Pancreas (tissue), 10 donors: ENCODE data around the gene IRF7. TPM values are rescaled to one million over a fixed set of nuclear protein-coding genes. Genes with fewer than 3 reads are reported as not detected.

Source experiments
- ATAC-seq, 4 donors: fragments of 200-7000 bp; cut with Tn5 transposase; one replicate each; pipeline versions ENCODE4 v1.8.0 to v1.9.1; 2020; ENCODE audit warnings: mild to moderate bottlenecking in 4 of 4, moderate library complexity in 4 of 4
- DNase-seq, 6 donors: peaks; one replicate each; pipeline ENCODE4 v3.0.0-alpha.2; 2020
- FAIRE-seq: peaks from 2 replicates; lab custom pipeline; 2012; peaks lifted over from hg19 to GRCh38; lab: Jason Lieb, UNC
- H3K27ac ChIP-seq, 4 donors: fragments of 200-600 bp; sonication (generic); 1 replicate in 3 of 4; 2 replicates in 1 of 4; pipeline versions ENCODE4 v1.5.0 to v1.8.0; 2020
- H3K27me3 ChIP-seq, 4 donors: fragments of 200-600 bp; one replicate each; pipeline ENCODE4 v1.8.0; 2021
- H3K36me3 ChIP-seq, 3 donors: fragments of 200-600 bp; sonication (generic) in 1 of 3; one replicate each; pipeline versions ENCODE4 v1.5.0 to v1.8.0; 2020 to 2021
- H3K4me1 ChIP-seq, 3 donors: fragments of 200-600 bp; one replicate each; pipeline ENCODE4 v1.8.0; 2021
- H3K4me3 ChIP-seq, 4 donors: fragments of 200-600 bp; sonication (generic) in 2 of 4; one replicate each; pipeline versions ENCODE4 v1.5.0 to v1.8.0; 2020 to 2021
- H3K9me3 ChIP-seq, 4 donors: fragments of 200-600 bp; one replicate each; pipeline ENCODE4 v1.8.0; 2021
- CTCF ChIP-seq, 4 donors: fragments of 200-600 bp; sonication (generic) in 3 of 4; IDR thresholded peaks; one replicate each; pipeline versions ENCODE4 v1.5.0 to v1.8.0; 2021; ENCODE audit warnings: antibody characterized with exemption in 4 of 4
- WGBS, 2 donors: extraction: QIAGEN DNeasy Blood & Tissue Kit; methylation state at CpG; one replicate each; pipeline ENCODE4 v1.1.7; 2013; 5-methylcytosine and 5-hydroxymethylcytosine counted together
- intact Hi-C, 3 donors: fragments of 100-400 bp; cut with DNase I; formaldehyde crosslinking; loops; one replicate each; pipeline versions ENCODE4 v1.11.1 to v1.14.2; 2022
- polyA plus RNA-seq, 2 donors: library from polyadenylated mRNA; stranded (reverse); fragments of 200-250 nt; gene quantifications; one replicate each; pipeline ENCODE4 v1.2.3, GENCODE V29; 2013
- total RNA-seq, 6 donors: library from RNA; stranded (reverse); fragmentation: NEBNext Ultra II Directional in 4 of 6; extraction: Animal tissue kit (Norgen Biotek cat#: 25700) in 4 of 6; gene quantifications; one replicate each; pipeline versions ENCODE4 v1.2.1 to v1.2.4, GENCODE V29; 2021 to 2023
- donor health status: healthy with polysubstance abuse.
- donor health status: DM: no; HTN: no; CAD: no; lungs with moderate emphysema.
- donor health status: DM: no; HTN: no; CAD: no.
- donor health status: control.
- donor health status: control.
- donor health status: Bipolar disorder and iron deficiency.
- donor health status: DM: yes; HTN: yes; CAD: no.
- donor health status: DM: no; HTN: no; CAD: no.
- donor health status: DM: no; HTN: no; CAD: no.
- donor health status: DM: yes; HTN: yes; CAD: no.

Gene IRF7
- total and polyA plus RNA-seq, 8 donors: 4.0 to 36.6 (median 10.2) TPM

DNA sequence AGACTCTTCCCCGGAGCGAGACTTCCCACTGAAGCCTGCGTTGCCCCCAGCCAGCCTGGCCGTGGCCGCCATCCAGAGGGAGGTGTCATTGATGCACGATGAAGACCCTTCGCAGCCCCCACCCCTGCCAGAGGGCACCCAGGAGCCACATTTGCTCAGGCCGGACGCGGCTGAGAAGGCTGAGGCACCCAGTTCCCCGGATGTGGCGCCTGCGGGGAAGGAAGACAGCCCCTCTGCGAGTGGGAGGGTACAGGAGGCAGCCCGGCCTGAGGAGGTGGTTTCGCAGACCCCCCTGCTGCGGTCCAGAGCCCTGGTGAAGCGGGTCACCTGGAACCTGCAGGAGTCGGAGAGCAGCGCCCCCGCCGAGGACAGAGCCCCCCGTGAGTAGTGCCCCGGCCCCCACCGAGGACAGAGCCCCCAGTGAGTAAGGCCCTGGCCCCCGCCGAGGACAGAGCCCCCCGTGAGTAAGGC is 6.4 kb downstream of the IRF7 start:
- FAIRE-seq (no peak), DNase-seq (peak in 1 of 6 donors; percentile 71), ATAC-seq (no peak)
- Histone ChIP-seq H3K27me3 (no peaks in the 10 kb centered on the region), H3K36me3 (peaks cover 4 to 86% (median 52%) of the 10 kb centered on the region in 3 donors), H3K27ac (no peak overlapping the region), H3K4me1 (peaks cover 0 to 4% (median 0%) of the 10 kb centered on the region in 3 donors), H3K4me3 (no peak overlapping the region), H3K9me3 (no peaks in the 10 kb centered on the region)
- intact Hi-C loops: no loop called here
- 94 to 95% methylated on average over 22 to 28 of the region's 28 CpGs for WGBS, 2 donors
- TF ChIP-seq CTCF (IDR thresholded peaks at IDR 0.05): no peak

GRCh38 chr11:608791-609251 is 6.9 kb downstream of the IRF7 start:
- peak in 2 of 6 donors; percentile 26 to 73 for DNase-seq
- Histone ChIP-seq H3K4me1 (no peaks in the 10 kb centered on the region), H3K4me3 (no peak overlapping the region), H3K36me3 (peaks cover 4 to 91% (median 56%) of the 10 kb centered on the region in 3 donors), H3K9me3 (no peaks in the 10 kb centered on the region), H3K27ac (no peak overlapping the region), H3K27me3 (no peaks in the 10 kb centered on the region)
- intact Hi-C loops: no loop called here
- no peak for FAIRE-seq
- no peak for TF ChIP-seq CTCF (IDR thresholded peaks at IDR 0.05)
- WGBS, 2 donors: 85 to 93% methylated on average over 27 to 28 of the region's 28 CpGs
- ATAC-seq: no peak

- Histone ChIP-seq H3K9me3 (no peaks in the 10 kb centered on the region), H3K4me3 (no peak overlapping the region), H3K27me3 (no peaks in the 10 kb centered on the region), H3K27ac (no peak overlapping the region), H3K36me3 (peaks cover 4 to 94% (median 59%) of the 10 kb centered on the region in 3 donors), H3K4me1 (no peaks in the 10 kb centered on the region)
- no peak for TF ChIP-seq CTCF (IDR thresholded peaks at IDR 0.05)
- intact Hi-C loops: no loop called here
- no peak for FAIRE-seq
- DNase-seq: peak in 2 of 6 donors; percentile 12 to 71
- ATAC-seq: no peak
- WGBS, 2 donors: 91 to 92% methylated on average over 44 to 45 of the region's 45 CpGs
Measured at GRCh38 chr11:607971-608659, 7.6 kb downstream of the IRF7 start.

- peak in 2 of 6 donors; percentile 15 to 78 for DNase-seq
- Histone ChIP-seq H3K36me3 (peaks cover 4 to 87% (median 52%) of the 10 kb centered on the region in 3 donors), H3K27me3 (no peaks in the 10 kb centered on the region), H3K4me1 (no peaks in the 10 kb centered on the region), H3K4me3 (no peak overlapping the region), H3K9me3 (no peaks in the 10 kb centered on the region), H3K27ac (no peak overlapping the region)
- no peak for TF ChIP-seq CTCF (IDR thresholded peaks at IDR 0.05)
- no peak for ATAC-seq
- intact Hi-C loops: no loop called here
- no peak for FAIRE-seq
- 90 to 91% methylated on average over 35 of the region's 35 CpGs for WGBS, 2 donors
Measured at GRCh38 chr11:607020-607780, 8.6 kb downstream of the IRF7 start.
